Fibroblast of skin of right biceps (primary cell): ENCODE results near the gene ADAM23.

Experiments used
- DNase-seq: peaks from one replicate; pipeline ENCODE4 v3.0.0-alpha.2; 2013

The ADAM23 gene

DNA sequence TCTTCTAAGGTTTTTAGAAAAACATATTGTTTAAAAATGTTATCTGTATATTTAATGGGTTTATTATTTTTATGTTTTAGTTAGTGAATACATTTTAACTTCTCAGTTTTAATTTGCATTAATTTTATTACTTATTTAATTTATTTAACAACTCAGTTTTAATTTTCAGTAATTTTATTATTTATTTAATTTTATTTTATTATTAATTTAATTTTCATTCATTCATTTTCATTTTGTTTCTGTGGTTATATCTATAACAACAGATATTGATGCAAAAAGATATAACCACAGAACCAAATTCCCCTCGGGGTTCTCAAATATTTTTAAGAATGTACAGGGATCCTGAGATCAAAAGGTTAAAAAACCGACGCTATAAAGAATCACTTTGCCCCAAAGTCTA is 221.9 kb downstream of the ADAM23 start:
- no peak for DNase-seq
